Neural crest cell (in vitro differentiated cells): ENCODE measurements around the gene SEMA4D. TPM values are rescaled to one million over a fixed set of nuclear protein-coding genes. Genes with fewer than 3 reads are reported as not detected.

Experiments
- DNase-seq: peaks from one replicate; pipeline ENCODE4 v3.0.0; 2021; ENCODE audit warnings: low read depth, mixed read lengths, low spot score
- H3K27ac Mint-ChIP-seq: one replicate; pipeline ENCODE4 v1.8.0; 2021; ENCODE audit warnings: mild to moderate bottlenecking, mixed read lengths; ENCODE audit not compliant: unreplicated experiment
- H3K27me3 Mint-ChIP-seq: 2 replicates; pipeline ENCODE4 v1.8.0; 2021; ENCODE audit warnings: low read depth, mild to moderate bottlenecking, mixed read lengths
- H3K36me3 Mint-ChIP-seq: 2 replicates; pipeline ENCODE4 v1.8.0; 2021; ENCODE audit warnings: low read depth, mild to moderate bottlenecking, mixed read lengths
- H3K4me1 Mint-ChIP-seq: 2 replicates; pipeline ENCODE4 v1.8.0; 2021; ENCODE audit warnings: mixed read lengths
- H3K4me3 Mint-ChIP-seq: one replicate; pipeline ENCODE4 v1.8.0; 2021; ENCODE audit warnings: mild to moderate bottlenecking, mixed read lengths
- H3K9me3 Mint-ChIP-seq: 2 replicates; pipeline ENCODE4 v1.8.0; 2021; ENCODE audit warnings: mixed read lengths
- CTCF ChIP-seq: fragments of 200-600 bp; sonication (generic); conservative IDR thresholded peaks from 2 replicates; pipeline ENCODE4 v1.5.0; 2021; ENCODE audit warnings: antibody characterized with exemption, mild to moderate bottlenecking
- long read RNA-seq: library from polyadenylated mRNA; unstranded; transcript quantifications from one replicate; pipeline ENCODE4 v2.0.0, GENCODE V29; 2020
- total RNA-seq: library from RNA; stranded (reverse); gene quantifications from 2 replicates; pipeline ENCODE4 v1.2.1, GENCODE V29; 2021

Gene SEMA4D
- total RNA-seq: 32.3 and 33.5 TPM in 2 replicates
- long read RNA-seq, partial matches to known transcripts: 0 of 13 reads
- long read RNA-seq, other reads (novel, unspliced or antisense): 13 of 13 reads

GRCh38 chr9:89497978-89498851, at the start of gene SEMA4D:
SEMA4D (minus strand) TSS chr9:89498113; CDS start chr9:89405456, 92,657 bp downstream.
- Mint-ChIP-seq H3K4me3 (peak within 1 kb of the TSS; percentile 85), H3K9me3 (no peaks in the 10 kb centered on the region), H3K36me3 (no peaks in the 10 kb centered on the region), H3K4me1 (peaks cover 29% of the 10 kb centered on the region), H3K27ac (peak within 1 kb of the TSS; percentile 14), H3K27me3 (peaks cover 6% of the 10 kb centered on the region)
- TF ChIP-seq CTCF: no peak
- DNase-seq: peak; percentile 59

DNA sequence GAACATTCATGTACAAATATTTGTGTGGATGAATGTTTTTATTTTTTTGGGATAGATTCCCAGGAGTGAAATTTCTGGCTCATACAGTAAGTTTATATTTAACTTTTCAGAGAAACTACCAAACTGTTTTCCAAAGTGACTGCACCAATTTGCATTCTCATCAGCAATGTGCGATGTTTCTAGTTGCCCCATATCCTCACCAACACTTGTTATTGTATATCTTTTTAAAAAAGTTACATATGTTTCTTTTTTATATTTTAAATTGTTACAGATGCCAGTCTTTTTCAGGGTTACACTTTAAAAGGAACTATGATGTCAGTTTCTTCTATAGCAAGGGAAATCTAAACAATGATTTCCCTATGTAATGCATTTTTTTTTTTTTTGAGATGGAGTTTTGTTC, 49.1 kb upstream of the SEMA4D start:
- H3K36me3 Mint-ChIP-seq: peaks cover 4% of the 10 kb centered on the region
- H3K4me3 Mint-ChIP-seq: no peak overlapping the region
- no peak overlapping the region for H3K27ac Mint-ChIP-seq
- DNase-seq: no peak
- H3K4me1 Mint-ChIP-seq: peaks cover 10% of the 10 kb centered on the region
- peaks cover 7% of the 10 kb centered on the region for H3K27me3 Mint-ChIP-seq
- TF ChIP-seq CTCF: no peak
- peaks cover 8% of the 10 kb centered on the region for H3K9me3 Mint-ChIP-seq

DNA sequence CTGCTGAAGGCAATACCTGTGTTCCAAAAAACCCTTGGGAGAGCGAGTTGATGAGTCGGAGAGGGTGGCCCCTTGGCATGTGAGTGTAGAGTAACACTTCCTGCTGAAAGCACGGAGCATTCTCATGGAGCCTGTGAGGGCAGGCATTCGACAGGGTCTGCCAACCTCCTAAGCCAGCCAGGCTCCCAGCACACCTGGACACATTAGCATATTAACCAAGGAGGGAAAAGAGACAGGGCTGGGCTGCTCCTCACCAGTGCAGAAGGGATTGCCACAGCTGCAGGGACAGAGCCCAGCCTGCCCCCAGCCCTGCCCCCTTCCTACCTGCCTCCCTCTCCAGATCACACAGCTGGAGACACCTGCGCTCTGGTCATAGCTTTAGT, 46.4 kb upstream of the SEMA4D start:
- peaks cover 4% of the 10 kb centered on the region for H3K36me3 Mint-ChIP-seq
- peaks cover 3% of the 10 kb centered on the region for H3K27me3 Mint-ChIP-seq
- H3K4me3 Mint-ChIP-seq: no peak overlapping the region
- no peak overlapping the region for H3K27ac Mint-ChIP-seq
- H3K4me1 Mint-ChIP-seq: peaks cover 14% of the 10 kb centered on the region
- no peak for TF ChIP-seq CTCF
- DNase-seq: no peak
- H3K9me3 Mint-ChIP-seq: peaks cover 8% of the 10 kb centered on the region

DNA sequence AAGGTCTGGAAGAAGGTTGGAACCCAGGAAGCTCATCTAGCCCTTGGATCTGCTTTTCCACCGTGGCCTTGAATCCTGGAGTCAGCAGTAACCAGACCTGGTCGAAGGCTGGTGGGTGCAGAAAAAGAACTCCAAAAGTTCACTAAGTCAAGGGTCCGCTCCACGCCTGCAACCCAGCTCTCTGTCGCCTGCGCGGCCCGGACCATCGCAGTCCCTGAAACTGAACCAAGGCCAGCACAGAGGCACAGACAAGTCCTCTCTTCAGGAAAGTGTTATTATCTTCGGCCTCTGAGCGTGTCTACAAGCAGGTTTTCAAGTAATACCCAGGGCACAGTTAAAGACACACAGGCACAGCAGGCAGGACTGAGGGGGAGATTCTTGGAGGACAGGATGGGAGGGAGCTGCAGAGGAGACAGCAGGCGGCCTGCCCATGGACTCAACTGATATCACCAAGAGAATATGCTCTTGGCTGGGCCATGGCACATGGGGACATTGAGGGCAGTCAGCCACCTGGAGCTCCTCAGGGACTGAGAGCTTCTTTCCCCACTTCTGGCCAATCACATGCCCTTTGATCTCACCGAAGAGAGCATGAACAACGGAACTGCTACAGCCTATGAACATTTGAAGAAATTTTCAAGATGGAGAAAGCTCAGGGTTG, 45.8 kb upstream of the SEMA4D start:
- peaks cover 8% of the 10 kb centered on the region for H3K9me3 Mint-ChIP-seq
- DNase-seq: no peak

DNA sequence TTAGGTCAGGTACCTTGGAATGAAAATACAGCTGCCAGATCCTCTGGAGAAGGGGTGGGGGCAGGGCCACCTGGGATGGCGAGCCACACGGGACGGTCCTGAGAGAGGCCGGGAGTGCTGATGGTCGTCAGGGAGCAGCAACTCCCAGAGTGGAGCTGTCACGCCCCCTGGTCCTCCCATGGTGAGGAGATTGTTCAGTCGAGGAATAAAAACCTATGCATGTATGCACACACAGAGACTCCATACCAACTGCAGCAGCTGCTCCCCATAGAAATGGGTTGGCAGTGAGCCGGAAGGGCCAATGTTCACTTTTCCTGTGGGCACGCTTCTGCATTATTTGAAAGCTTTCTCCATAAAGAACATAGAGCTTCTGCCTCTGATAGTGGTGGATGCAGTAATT, 45.2 kb upstream of the SEMA4D start:
- no peak overlapping the region for H3K27ac Mint-ChIP-seq

More for the DNA sequence above, 45.8 kb upstream of the SEMA4D start:
- Mint-ChIP-seq H3K27me3 (no peaks in the 10 kb centered on the region), H3K36me3 (peaks cover 4% of the 10 kb centered on the region), H3K27ac (no peak overlapping the region), H3K4me1 (peaks cover 14% of the 10 kb centered on the region), H3K4me3 (no peak overlapping the region)
- no peak for TF ChIP-seq CTCF

More for the DNA sequence above, 45.2 kb upstream of the SEMA4D start:
- Mint-ChIP-seq H3K9me3 (peaks cover 8% of the 10 kb centered on the region), H3K27me3 (no peaks in the 10 kb centered on the region), H3K36me3 (peaks cover 4% of the 10 kb centered on the region), H3K4me3 (no peak overlapping the region), H3K4me1 (peaks cover 14% of the 10 kb centered on the region)
- DNase-seq: no peak
- no peak for TF ChIP-seq CTCF
